HCEC 1CT (cell line): ENCODE data around the gene TSPEAR.

Experiments
- DNase-seq: peaks from one replicate; pipeline ENCODE4 v3.0.0-alpha.2; 2017

Gene TSPEAR

GRCh38 chr21:44456214-44456914, 255.0 kb downstream of the TSPEAR start:
- no peak for DNase-seq

DNA sequence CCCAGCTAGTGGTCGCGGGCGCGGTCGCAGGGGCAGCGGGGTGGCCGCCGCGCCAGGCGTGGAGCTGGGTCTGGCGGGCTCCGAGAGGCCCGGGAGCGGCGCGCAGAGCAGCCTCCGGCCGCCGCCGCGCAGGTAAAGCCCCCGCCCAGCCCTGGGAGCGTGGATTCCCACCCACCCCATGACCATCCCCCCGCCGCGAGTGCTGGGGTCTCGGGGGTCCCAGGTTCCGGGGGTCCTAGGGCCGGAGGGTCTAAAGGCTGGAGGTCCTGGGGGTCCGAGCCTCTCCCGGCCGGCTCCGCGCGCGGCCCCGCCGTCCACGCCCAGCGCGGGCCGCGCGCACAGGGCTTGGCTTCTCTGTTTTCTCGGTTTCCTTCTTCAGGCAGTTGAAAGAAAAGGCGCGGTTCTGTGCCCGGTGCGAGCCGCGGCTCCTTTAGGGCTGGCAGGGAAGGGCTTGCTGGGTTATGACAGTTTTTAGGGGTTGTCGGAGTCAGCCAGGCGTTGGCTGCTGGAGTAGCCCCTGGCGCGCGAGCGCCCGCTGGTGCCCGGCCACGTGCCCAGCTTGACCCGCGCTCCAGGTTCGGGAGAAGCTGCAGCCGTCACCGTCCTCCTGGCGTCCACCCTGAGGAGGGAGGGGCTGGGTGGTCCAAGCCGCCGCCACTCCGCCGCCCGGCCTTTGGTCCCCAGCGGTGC, 255.7 kb downstream of the TSPEAR start:
- DNase-seq = no peak

DNA sequence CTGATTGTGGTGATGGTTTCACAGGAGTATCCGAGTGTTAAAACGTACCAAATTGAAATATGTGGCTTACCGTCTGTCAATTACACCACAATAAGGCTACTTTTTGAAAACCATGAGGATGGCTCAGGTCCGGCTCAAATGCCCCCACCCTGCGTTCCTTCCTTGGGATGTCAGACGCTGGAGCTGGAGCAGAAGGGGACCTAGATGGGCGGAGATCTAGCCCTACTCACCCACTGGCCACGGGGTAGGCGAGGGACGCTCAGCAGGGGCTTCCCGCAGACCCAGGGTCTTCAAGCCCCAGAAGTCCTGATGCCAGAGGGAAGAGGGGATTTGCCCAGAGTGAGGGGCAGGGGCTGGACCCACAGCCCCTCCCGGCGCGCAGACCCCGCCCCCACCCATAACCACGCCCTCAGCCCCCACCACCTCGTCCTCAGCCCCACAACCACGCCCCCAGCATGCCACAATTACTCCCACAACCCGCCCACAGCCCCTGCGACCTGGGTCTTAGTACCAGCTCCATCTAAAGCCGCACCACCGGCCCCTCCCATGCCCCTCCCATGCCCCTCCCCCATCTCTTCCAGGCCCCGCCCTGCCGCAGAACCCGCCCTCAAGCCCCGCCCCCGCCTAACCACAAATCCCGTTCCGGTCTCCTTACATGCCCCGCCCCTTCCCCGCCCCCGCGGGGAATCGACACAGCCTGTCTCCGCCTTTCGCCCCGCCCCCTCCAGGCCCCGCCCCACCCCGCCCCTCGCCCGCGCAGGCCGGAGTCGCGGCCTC, 256.4 kb downstream of the TSPEAR start, which contains the start of gene LRRC3:
TSS of gene LRRC3 (plus strand) at position 764 of the 777 bp plus-strand sequence. CDS start 1,135 bp downstream, outside the sequence.
- no peak for DNase-seq

GRCh38 chr21:44454058-44454457, 257.3 kb downstream of the TSPEAR start:
- DNase-seq = no peak

DNA sequence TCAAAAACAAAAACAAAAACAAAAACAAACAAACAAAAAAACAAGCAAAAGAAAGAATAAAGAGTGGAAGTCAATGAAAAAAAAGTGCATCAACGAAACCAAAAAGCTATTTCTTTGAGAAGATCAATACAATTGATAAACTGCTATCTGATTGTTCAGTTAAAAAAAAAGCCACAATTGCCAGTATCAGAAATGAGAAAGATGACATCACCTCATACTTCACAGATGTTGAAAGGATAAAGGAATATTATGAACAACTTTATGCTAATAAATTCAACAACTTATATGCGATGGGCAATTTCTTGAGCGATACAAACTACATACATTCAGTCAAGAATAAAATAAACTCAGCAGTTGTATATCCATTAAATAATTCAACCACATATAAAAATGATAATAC, 258.3 kb downstream of the TSPEAR start:
- DNase-seq = no peak

GRCh38 chr21:44450999-44451398, 260.4 kb downstream of the TSPEAR start:
- DNase-seq = no peak

DNA sequence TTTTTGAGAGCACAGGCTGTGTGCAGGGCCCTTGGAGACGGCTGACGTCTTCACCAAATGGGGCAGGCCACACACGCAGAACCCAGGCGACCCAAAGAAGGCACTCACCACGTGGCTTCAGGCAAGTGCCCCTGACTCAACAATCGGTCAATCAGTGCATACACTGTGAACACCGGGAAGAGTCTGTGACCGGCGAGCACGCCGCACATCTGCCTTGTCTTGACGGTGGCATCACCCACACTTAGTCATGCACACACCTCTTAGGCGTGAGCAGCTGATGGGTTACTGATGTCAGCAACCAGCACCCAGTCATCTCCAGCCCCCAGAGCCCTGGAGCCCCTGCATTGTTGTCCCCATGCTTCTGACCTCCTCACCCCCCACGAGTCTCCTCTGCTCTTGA, 261.0 kb downstream of the TSPEAR start:
- no peak for DNase-seq

- no peak for DNase-seq
Measured at GRCh38 chr21:44449473-44450363, 261.7 kb downstream of the TSPEAR start.

DNA sequence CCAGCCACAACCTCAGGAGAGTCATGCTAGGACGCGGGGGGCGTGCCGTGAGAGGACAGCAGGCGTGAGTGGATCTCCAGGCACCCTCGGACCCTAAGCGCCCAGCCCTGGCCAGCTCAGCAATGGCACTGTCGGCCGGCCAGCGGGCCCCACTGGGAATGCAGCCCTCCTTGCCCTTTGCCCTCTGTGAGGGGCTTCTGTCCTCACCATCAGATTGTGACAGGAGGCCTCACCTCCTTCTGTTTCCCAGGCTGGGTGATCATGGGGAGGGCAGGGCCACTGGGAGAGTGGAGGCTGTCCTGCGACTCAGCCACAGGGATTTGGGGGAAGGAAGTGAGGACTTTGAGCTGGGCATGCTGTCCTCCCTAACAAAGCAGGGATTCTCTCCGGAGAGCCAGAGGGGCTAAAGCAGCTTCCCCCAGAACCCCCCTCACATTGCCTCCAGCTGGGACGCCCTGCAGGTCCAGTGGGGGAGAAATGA, 262.7 kb downstream of the TSPEAR start:
- no peak for DNase-seq
